GM12872 (cell line): ENCODE data around the gene ITPR2.
A peak's percentile ranks its signal among the peaks of the same experiment; 100 is the strongest.

ENCODE experiments used
- TF ChIP-seq, protein P1 (sequence below): IDR thresholded peaks from 3 replicates; pipeline ENCODE4 v1.5.1; 2011; ENCODE audit warnings: low read depth, mild to moderate bottlenecking, low read length, moderate library complexity; ENCODE audit not compliant: insufficient read depth

The ITPR2 gene

DNA sequence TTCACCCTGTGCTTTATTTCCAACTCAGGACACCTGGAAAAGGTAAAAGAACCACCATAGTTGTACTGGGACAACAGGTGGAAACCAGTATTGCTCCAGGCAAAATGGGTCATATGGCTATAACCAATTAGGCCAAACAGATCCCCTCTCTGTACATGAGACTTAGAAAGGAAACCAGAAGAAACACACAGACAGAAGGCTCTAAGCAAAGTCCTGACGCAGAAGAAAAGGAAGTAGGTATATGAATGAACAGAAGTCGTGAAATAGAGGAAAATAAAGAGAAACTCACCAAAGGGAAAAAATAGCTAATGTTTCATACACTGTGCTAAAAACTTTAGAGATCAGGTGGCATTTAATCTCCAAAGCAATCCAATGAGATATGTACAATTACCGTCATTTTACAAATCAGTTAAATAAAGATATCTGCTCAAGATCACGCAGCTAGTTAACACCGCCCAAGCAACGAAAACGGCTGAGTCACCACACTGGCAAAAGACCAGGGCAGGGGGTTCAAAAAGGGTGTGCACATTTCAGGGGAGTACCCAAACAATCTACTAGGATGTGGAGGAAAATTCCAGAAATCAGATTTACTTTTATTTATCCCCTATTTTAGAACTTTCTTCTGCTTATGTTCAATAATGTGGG lies 82.3 kb downstream of the ITPR2 start:
- TF ChIP-seq, protein P1, sequence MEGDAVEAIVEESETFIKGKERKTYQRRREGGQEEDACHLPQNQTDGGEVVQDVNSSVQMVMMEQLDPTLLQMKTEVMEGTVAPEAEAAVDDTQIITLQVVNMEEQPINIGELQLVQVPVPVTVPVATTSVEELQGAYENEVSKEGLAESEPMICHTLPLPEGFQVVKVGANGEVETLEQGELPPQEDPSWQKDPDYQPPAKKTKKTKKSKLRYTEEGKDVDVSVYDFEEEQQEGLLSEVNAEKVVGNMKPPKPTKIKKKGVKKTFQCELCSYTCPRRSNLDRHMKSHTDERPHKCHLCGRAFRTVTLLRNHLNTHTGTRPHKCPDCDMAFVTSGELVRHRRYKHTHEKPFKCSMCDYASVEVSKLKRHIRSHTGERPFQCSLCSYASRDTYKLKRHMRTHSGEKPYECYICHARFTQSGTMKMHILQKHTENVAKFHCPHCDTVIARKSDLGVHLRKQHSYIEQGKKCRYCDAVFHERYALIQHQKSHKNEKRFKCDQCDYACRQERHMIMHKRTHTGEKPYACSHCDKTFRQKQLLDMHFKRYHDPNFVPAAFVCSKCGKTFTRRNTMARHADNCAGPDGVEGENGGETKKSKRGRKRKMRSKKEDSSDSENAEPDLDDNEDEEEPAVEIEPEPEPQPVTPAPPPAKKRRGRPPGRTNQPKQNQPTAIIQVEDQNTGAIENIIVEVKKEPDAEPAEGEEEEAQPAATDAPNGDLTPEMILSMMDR = no peak

- TF ChIP-seq, protein P1 = no peak
Measured at GRCh38 chr12:26749781-26750180, 83.2 kb downstream of the ITPR2 start.

DNA sequence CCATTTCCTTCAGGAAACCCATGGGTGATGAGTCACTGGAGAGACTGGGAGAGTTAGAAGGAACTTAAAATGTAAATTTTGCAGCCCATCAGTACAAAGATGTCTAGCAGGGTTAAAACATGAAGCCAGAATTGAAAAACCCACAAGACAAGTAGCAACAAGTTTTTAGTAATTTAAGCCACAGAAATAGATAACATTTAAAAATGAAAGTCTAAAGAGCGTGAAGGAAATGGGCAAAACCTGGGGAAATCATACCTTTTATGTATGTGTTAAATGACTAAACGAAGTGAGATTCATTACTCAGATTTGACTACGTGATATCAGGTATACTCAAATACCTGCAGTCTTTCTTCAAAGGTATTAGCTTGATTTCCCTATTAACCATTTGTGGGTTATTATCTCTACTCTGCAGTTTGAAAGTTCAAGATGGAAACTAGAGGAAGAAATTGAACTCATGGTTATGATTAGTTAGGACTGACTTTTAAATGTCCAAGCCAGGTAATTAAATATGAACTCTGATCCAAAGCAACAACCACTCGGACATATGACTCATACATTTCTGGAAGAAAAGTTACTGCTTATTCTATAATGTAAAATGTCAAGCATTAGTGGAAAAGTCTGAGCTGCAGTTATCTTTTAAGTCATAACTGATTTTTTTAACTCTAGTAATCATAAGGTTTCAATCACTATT lies 84.1 kb downstream of the ITPR2 start:
- TF ChIP-seq, protein P1 = no peak

GRCh38 chr12:26748412-26748740 lies 84.6 kb downstream of the ITPR2 start:
- TF ChIP-seq, protein P1 = 0 out of 3 replicates have a peak, but pooled peaks have one; percentile 12

- TF ChIP-seq, protein P1 = no peak
Measured at GRCh38 chr12:26746121-26746714, 86.8 kb downstream of the ITPR2 start.

DNA sequence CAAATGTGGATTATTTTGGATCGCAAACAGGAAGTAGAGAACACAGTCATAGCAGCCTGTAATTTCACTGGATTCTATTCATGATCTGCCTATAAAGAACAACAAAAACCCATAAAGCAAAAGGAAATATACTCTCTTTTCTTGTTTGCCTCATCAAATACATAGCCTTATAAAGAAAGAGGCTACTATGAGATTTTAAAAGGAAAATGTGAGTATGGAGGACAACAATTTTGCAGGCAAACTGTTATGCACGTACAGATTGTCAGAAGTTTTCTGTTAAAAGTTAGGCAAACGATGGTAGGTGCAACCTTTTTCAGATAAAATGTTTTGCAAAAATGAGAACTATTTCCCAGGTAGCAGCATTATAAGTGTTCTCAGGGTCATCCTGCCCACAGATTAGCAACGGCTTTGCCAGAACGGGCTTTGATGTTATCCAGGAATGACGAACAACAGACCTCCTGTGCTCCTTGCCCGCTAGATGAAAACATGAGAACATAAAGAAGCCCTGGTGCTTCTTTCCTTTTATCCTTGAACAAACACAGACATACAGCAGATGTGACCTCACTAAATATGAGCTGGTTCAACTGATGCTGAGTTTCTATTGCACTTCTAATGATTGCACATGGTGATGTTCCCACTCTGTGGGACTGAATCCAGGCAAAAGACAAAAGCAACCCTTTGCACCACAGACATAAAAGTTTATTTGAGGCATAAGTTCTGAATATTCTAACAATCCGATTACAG lies 88.1 kb downstream of the ITPR2 start:
- TF ChIP-seq, protein P1 = no peak

- TF ChIP-seq, protein P1 = no peak
Measured at GRCh38 chr12:26744042-26744626, 88.9 kb downstream of the ITPR2 start.
